Erythroblast (primary cell): ENCODE results near the gene ZNF791.

ENCODE experiments used
- GATA1 ChIP-seq: IDR thresholded peaks from 2 replicates; pipeline ENCODE4 v1.6.1; 2011; ENCODE audit warnings: low read depth, mild to moderate bottlenecking, control low read depth, low read length, moderate library complexity
- POLR2A ChIP-seq: IDR thresholded peaks from 2 replicates; pipeline ENCODE4 v1.6.1; 2011; ENCODE audit warnings: mild to moderate bottlenecking, low read length

DNA sequence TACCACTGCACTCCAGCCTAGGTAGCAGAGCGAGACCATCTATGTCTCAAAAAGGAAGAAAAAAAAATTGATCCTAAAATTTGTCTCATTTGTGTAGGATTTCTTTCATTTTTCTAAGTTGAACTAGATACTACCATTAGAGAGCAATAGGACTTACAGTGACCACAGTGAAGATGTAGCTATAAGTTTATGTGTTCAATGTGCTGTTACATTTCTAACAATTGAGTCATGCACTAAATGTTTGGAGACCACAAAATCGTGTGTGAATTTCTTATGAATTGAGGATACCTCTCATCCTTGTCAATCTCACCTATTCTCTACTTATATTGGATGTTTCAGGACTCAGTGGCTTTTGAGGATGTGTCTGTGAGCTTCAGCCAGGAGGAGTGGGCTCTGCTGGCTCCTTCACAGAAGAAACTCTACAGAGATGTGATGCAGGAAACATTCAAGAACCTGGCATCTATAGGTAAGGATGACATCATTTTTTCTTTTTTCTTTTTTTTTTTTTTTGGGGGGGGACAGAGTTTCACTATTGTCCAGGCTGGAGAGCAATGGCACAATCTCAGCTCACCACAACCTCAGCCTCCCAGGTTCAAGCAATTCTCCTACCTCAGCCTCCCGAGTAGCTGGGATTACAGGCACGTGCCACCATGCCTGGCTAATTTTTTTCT is 12.8 kb downstream of the ZNF791 start:
- TF ChIP-seq POLR2A (no peak), GATA1 (no peak)
